GM23338 (cell line): ENCODE measurements around the gene ITGAL. TPM values are rescaled to one million over a fixed set of nuclear protein-coding genes. Genes with fewer than 3 reads are reported as not detected.

Experiments used
- ATAC-seq: fragments of 200-7000 bp; cut with Tn5 transposase; 3 replicates; pipeline ENCODE4 v1.9.1; 2020
- DNase-seq: peaks from one replicate; pipeline ENCODE4 v3.0.0-alpha.2; 2015; ENCODE audit warnings: low spot score
- H2AFZ ChIP-seq: fragments of 200-600 bp; sonication (generic); 2 replicates; pipeline ENCODE4 v1.8.0; 2016; ENCODE audit warnings: antibody characterized with exemption, mild to moderate bottlenecking, moderate library complexity
- H3F3A ChIP-seq: fragments of 200-600 bp; sonication (generic); replicated peaks from 2 replicates; pipeline ENCODE4 v1.8.0; 2017; ENCODE audit warnings: antibody characterized with exemption, mixed run types, low read depth
- H3K27ac ChIP-seq: fragments of 200-600 bp; sonication (generic); 2 replicates; pipeline ENCODE4 v1.6.1; 2016; ENCODE audit warnings: low read depth
- H3K27me3 ChIP-seq: fragments of 200-600 bp; sonication (generic); 2 replicates; pipeline ENCODE4 v1.8.0; 2016; ENCODE audit warnings: mild to moderate bottlenecking, mixed run types, moderate library complexity; ENCODE audit not compliant: insufficient read depth
- H3K36me3 ChIP-seq: fragments of 200-600 bp; sonication (generic); 2 replicates; pipeline ENCODE4 v1.8.0; 2016; ENCODE audit warnings: mild to moderate bottlenecking; ENCODE audit not compliant: insufficient read depth
- H3K4me1 ChIP-seq: fragments of 200-600 bp; sonication (generic); 2 replicates; pipeline ENCODE4 v1.8.0; 2016; ENCODE audit warnings: mild to moderate bottlenecking, moderate library complexity; ENCODE audit not compliant: insufficient read depth
- H3K4me2 ChIP-seq: fragments of 200-600 bp; sonication (generic); 2 replicates; pipeline ENCODE4 v1.7.1; 2017; ENCODE audit warnings: mixed run types
- H3K4me3 ChIP-seq: fragments of 200-600 bp; sonication (generic); 2 replicates; pipeline ENCODE4 v1.6.1; 2016; ENCODE audit warnings: mixed run types
- H3K79me2 ChIP-seq: fragments of 200-600 bp; sonication (generic); replicated peaks from 2 replicates; pipeline ENCODE4 v1.8.0; 2017; ENCODE audit warnings: mild to moderate bottlenecking; ENCODE audit not compliant: insufficient read depth
- H3K9me2 ChIP-seq: fragments of 200-600 bp; sonication (generic); 2 replicates; pipeline ENCODE4 v1.8.0; 2017; ENCODE audit not compliant: insufficient read depth
- H4K20me1 ChIP-seq: fragments of 200-600 bp; sonication (generic); replicated peaks from 2 replicates; pipeline ENCODE4 v1.8.0; 2017; ENCODE audit warnings: mild to moderate bottlenecking; ENCODE audit not compliant: insufficient read depth
- H3K27ac Mint-ChIP-seq: 2 replicates; pipeline ENCODE4 v1.8.0; 2020; ENCODE audit warnings: inconsistent platforms, mild to moderate bottlenecking, moderate library complexity, mixed read lengths
- H3K27me3 Mint-ChIP-seq: 3 replicates; pipeline ENCODE4 v1.8.0; 2022; ENCODE audit warnings: low read depth, mild to moderate bottlenecking, moderate library complexity, mixed read lengths, inconsistent platforms; ENCODE audit not compliant: insufficient read depth, poor library complexity
- H3K36me3 Mint-ChIP-seq: 3 replicates; pipeline ENCODE4 v1.8.0; 2021; ENCODE audit warnings: low read depth, mild to moderate bottlenecking, inconsistent platforms, moderate library complexity, mixed read lengths
- H3K4me1 Mint-ChIP-seq: 3 replicates; pipeline ENCODE4 v1.8.0; 2020; ENCODE audit warnings: mild to moderate bottlenecking, inconsistent platforms, mixed read lengths
- H3K4me3 Mint-ChIP-seq: 3 replicates; pipeline ENCODE4 v1.8.0; 2021; ENCODE audit warnings: moderate library complexity, mild to moderate bottlenecking, inconsistent platforms, mixed read lengths
- H3K9me3 Mint-ChIP-seq: 3 replicates; pipeline ENCODE4 v1.8.0; 2020; ENCODE audit warnings: moderate library complexity, mild to moderate bottlenecking, inconsistent platforms, mixed read lengths
- CREB1 ChIP-seq: fragments of 250-450 bp; sonication (Bioruptor Pico); IDR thresholded peaks from 2 replicates; pipeline ENCODE4 v1.5.0; 2020; ENCODE audit warnings: low read depth, mild to moderate bottlenecking, moderate library complexity
- CTCF ChIP-seq, 2 experiments: fragments of 200-600 bp in 1 of 2; sonication (generic) in 1 of 2; conservative IDR thresholded peaks; 2 replicates each; pipeline versions ENCODE4 v1.5.1 to v1.6.1; 2016 to 2017; ENCODE audit warnings: antibody characterized with exemption in 2 of 2, low read depth in 2 of 2, mild to moderate bottlenecking in 2 of 2, moderate library complexity in 1 of 2
- ETS1 ChIP-seq: IDR thresholded peaks from 2 replicates; pipeline ENCODE4 v1.6.1; 2016; ENCODE audit warnings: antibody characterized with exemption
- EZH2 ChIP-seq: fragments of 200-600 bp; sonication (generic); IDR thresholded peaks from one replicate; pipeline ENCODE4 v1.8.0; 2017; ENCODE audit warnings: antibody characterized with exemption, mild to moderate bottlenecking, low read depth; ENCODE audit not compliant: unreplicated experiment
- EZH2phosphoT487 ChIP-seq: fragments of 200-600 bp; sonication (generic); IDR thresholded peaks from one replicate; pipeline ENCODE4 v1.8.1; 2018; ENCODE audit warnings: antibody characterized with exemption; ENCODE audit not compliant: unreplicated experiment
- JUNB ChIP-seq: IDR thresholded peaks from one replicate; pipeline ENCODE4 v1.6.1; 2016; ENCODE audit warnings: antibody characterized with exemption; ENCODE audit not compliant: unreplicated experiment
- NANOG ChIP-seq: IDR thresholded peaks from 2 replicates; pipeline ENCODE4 v1.6.1; 2016; ENCODE audit warnings: antibody characterized with exemption, borderline replicate concordance
- POLR2AphosphoS5 ChIP-seq: IDR thresholded peaks from 2 replicates; pipeline ENCODE4 v1.6.1; 2016; ENCODE audit warnings: antibody characterized with exemption, low read depth
- REST ChIP-seq: IDR thresholded peaks from one replicate; pipeline ENCODE4 v1.6.1; 2018; ENCODE audit warnings: antibody characterized with exemption; ENCODE audit not compliant: unreplicated experiment
- STAT1 ChIP-seq: IDR thresholded peaks from one replicate; pipeline ENCODE4 v1.6.1; 2016; ENCODE audit warnings: antibody characterized with exemption; ENCODE audit not compliant: unreplicated experiment
- ZNF114 ChIP-seq: fragments of 250-450 bp; sonication (Bioruptor Pico); IDR thresholded peaks from 2 replicates; pipeline ENCODE4 v1.5.0; 2020; ENCODE audit warnings: mild to moderate bottlenecking, moderate library complexity
- ZNF331 ChIP-seq: fragments of 250-450 bp; sonication (Bioruptor Pico); IDR thresholded peaks from 2 replicates; pipeline ENCODE4 v1.5.0; 2020; ENCODE audit warnings: low read depth, mild to moderate bottlenecking, moderate library complexity
- ZNF462 ChIP-seq: fragments of 250-450 bp; sonication (Bioruptor Pico); IDR thresholded peaks from 2 replicates; pipeline ENCODE4 v1.5.0; 2020; ENCODE audit warnings: mild to moderate bottlenecking, moderate library complexity
- polyA plus RNA-seq: library from polyadenylated mRNA; unstranded; fragments of >200 nt; fragmentation: Nextera tagmentation; extraction: Ambion mirVana; gene quantifications from 2 replicates; pipeline ENCODE4 v1.2.1, GENCODE V29; 2016
- total RNA-seq: library from RNA; depleted of rRNA; stranded (reverse); fragments of >200 nt; shearing (Covaris generic); gene quantifications from 2 replicates; pipeline ENCODE4 v1.2.3, GENCODE V29; 2014

The ITGAL gene
- total and polyA plus RNA-seq, 2 experiments from 2014 or later, result 0.05 to 0.07 TPM

GRCh38 chr16:30565526-30565925, 93.0 kb downstream of the ITGAL start:
- Histone ChIP-seq H3K79me2 (no peaks in the 10 kb centered on the region), H3K27me3 (no peaks in the 10 kb centered on the region), H3K4me1 (peaks cover 21% of the 10 kb centered on the region), H3F3A (0 out of 2 replicates have a peak, but pooled peaks cover 6% of the 10 kb centered on the region), H4K20me1 (no peaks in the 10 kb centered on the region), H3K36me3 (no peaks in the 10 kb centered on the region), H3K27ac (no peak overlapping the region), H3K9me2 (no peaks in the 10 kb centered on the region), H3K4me2 (no peak overlapping the region), H3K4me3 (no peak overlapping the region), H2AFZ (no peak overlapping the region)
- no peak overlapping the region for H3K27ac Mint-ChIP-seq
- no peaks in the 10 kb centered on the region; the same call in 2 of the 3 replicates for H3K9me3 Mint-ChIP-seq
- no peak overlapping the region for H3K4me3 Mint-ChIP-seq
- H3K4me1 Mint-ChIP-seq, result peaks cover 15% of the 10 kb centered on the region
- peaks cover 18% of the 10 kb centered on the region for H3K27me3 Mint-ChIP-seq
- ATAC-seq, result no peak
- H3K36me3 Mint-ChIP-seq, result no peaks in the 10 kb centered on the region
- DNase-seq, result no peak
- TF ChIP-seq STAT1 (no peak), NANOG (no peak), ZNF331 (CRISPR knock-in tag) (no peak), EZH2phosphoT487 (no peak), ETS1 (no peak), ZNF114 (CRISPR knock-in tag) (no peak), EZH2 (no peak), REST (no peak), CREB1 (CRISPR knock-in tag) (no peak), POLR2AphosphoS5 (no peak), CTCF (conservative IDR thresholded peaks at IDR 0.05; ENCODE audit: low read depth in 2 of 2) (no peak), JUNB (no peak), ZNF462 (CRISPR knock-in tag) (no peak)
